Upper lobe of left lung (tissue), 6 donors: ENCODE results near the gene TECTB. TPM values are rescaled to one million over a fixed set of nuclear protein-coding genes. Genes with fewer than 3 reads are reported as not detected.

ENCODE experiments used
- ATAC-seq, 2 donors: fragments of 200-7000 bp; cut with Tn5 transposase; one replicate each; pipeline ENCODE4 v1.9.1; 2022; ENCODE audit warnings: mild to moderate bottlenecking in 2 of 2, moderate library complexity in 2 of 2; ENCODE audit not compliant: low FRiP score in 2 of 2
- DNase-seq, 2 donors: peaks; one replicate each; pipeline ENCODE4 v3.0.0-alpha.2; 2019 to 2020
- H3K27ac ChIP-seq, 4 donors: fragments of 200-600 bp; sonication (generic); one replicate each; pipeline ENCODE4 v1.5.1; 2016 to 2019
- H3K27me3 ChIP-seq, 4 donors: fragments of 200-600 bp; sonication (generic); one replicate each; pipeline ENCODE4 v1.5.1; 2017 to 2019
- H3K36me3 ChIP-seq, 4 donors: fragments of 200-600 bp; sonication (generic); one replicate each; pipeline ENCODE4 v1.5.1; 2016 to 2019
- H3K4me1 ChIP-seq, 4 donors: fragments of 200-600 bp; sonication (generic); one replicate each; pipeline ENCODE4 v1.5.1; 2018 to 2019
- H3K4me3 ChIP-seq, 4 donors: fragments of 200-600 bp; sonication (generic); one replicate each; pipeline ENCODE4 v1.5.1; 2017 to 2019; ENCODE audit warnings: mild to moderate bottlenecking in 2 of 4, moderate library complexity in 1 of 4
- H3K9me3 ChIP-seq, 4 donors: fragments of 200-600 bp; sonication (generic); one replicate each; pipeline ENCODE4 v1.5.1; 2018 to 2019
- EP300 ChIP-seq, 4 donors: sonication (generic); formaldehyde crosslinking; IDR thresholded peaks; one replicate each; pipeline ENCODE4 v1.5.1; 2017; ENCODE audit warnings: antibody characterized with exemption in 4 of 4, control low read depth in 2 of 4
- POLR2A ChIP-seq, 4 donors: fragments of 450-650 bp; IDR thresholded peaks; one replicate each; pipeline ENCODE4 v1.5.1; 2016 to 2017; ENCODE audit warnings: antibody characterized with exemption in 4 of 4, mild to moderate bottlenecking in 2 of 4
- POLR2AphosphoS5 ChIP-seq, 2 donors: sonication (generic); formaldehyde crosslinking; IDR thresholded peaks; one replicate each; pipeline ENCODE4 v1.5.1; 2017; ENCODE audit warnings: antibody characterized with exemption in 2 of 2
- WGBS, 2 donors: methylation state at CpG; one replicate each; pipeline ENCODE4 v1.1.5; 2017 to 2018; 5-methylcytosine and 5-hydroxymethylcytosine counted together
- total RNA-seq, 6 donors: library from RNA; depleted of rRNA in 4 of 6; stranded (reverse); fragments of >200 nt in 4 of 6; gene quantifications; one replicate each; pipeline versions ENCODE4 v1.1.0 to v1.2.1, GENCODE V29; 2016 to 2021
- TF ChIP-seq, protein P1 (sequence below), 6 experiments: fragments of 450-650 bp in 4 of 6; fragments of 200-600 bp in 2 of 6; sonication (generic) in 2 of 6; IDR thresholded peaks; one replicate each; pipeline ENCODE4 v1.5.1; 2016 to 2019; ENCODE audit warnings: antibody characterized with exemption in 6 of 6
- donor health status: DM: no; HTN: no; CAD: no; lungs with moderate emphysema.
- donor health status: DM: no; HTN: yes; CAD: no; lungs with severe emphysema.

TECTB gene
- total RNA-seq, 6 donors from 2014 or later, result not detected

DNA sequence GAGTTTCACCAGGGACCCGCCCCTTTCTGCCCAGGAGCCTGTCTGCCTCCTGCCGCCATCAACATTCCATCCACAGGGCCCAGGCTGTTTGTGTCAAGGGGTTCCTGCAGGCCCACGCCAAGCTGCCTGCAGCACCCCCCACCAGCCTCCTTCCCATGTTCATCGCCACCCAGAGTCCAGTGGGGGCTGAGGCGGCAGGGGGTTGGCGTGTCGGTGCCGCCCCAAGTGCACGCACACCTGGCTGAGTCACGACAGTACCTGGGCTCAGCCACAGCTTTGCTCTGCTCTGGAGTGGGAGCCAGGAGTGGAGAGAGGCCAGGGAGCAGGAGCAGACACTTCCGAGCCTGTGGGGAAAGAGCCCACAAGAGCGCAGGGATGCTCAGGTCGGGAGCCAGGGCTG, 42.8 kb upstream of the TECTB start:
- WGBS, 2 donors, result 81 to 98% methylated on average over 6 to 10 of the region's 13 CpGs
- TF ChIP-seq, protein P1, sequence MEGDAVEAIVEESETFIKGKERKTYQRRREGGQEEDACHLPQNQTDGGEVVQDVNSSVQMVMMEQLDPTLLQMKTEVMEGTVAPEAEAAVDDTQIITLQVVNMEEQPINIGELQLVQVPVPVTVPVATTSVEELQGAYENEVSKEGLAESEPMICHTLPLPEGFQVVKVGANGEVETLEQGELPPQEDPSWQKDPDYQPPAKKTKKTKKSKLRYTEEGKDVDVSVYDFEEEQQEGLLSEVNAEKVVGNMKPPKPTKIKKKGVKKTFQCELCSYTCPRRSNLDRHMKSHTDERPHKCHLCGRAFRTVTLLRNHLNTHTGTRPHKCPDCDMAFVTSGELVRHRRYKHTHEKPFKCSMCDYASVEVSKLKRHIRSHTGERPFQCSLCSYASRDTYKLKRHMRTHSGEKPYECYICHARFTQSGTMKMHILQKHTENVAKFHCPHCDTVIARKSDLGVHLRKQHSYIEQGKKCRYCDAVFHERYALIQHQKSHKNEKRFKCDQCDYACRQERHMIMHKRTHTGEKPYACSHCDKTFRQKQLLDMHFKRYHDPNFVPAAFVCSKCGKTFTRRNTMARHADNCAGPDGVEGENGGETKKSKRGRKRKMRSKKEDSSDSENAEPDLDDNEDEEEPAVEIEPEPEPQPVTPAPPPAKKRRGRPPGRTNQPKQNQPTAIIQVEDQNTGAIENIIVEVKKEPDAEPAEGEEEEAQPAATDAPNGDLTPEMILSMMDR (IDR thresholded peaks at IDR 0.05), result no peak
- TF ChIP-seq POLR2AphosphoS5 (IDR thresholded peaks at IDR 0.05) (no peak), POLR2A (IDR thresholded peaks at IDR 0.05) (no peak), EP300 (IDR thresholded peaks at IDR 0.05) (no peak)

DNA sequence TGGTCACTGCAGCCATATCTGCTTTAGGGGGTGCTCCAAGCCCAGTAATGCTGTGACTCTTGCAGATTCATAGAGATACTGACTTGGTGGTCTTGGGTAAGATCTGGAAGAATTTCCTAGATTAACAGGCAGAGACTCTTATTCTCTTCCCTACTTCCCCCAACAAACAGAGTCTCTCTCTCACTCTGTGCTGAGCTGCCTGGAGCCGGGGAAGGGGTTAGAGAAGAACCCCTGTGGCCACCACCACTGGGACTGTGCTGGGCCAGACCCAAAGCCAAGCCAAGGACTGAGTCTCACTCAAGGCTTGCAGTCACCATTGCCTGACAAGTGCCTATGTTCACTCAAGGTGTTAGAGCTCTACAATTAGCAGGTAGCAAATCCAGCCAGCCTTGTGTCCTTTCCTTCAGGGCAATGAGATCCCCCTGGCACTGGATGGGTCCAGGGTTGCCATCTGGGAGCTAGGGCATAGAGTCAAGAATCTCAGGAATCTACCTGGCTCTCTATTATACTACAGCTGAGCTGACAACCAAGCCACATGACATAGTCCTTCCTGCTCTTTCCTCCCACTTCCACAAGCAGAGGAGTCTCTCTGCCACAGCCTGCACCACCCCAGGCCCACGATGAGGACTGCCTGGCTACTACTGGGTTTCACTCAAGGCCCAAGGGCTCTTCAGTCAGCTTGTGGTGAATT, 41.4 kb upstream of the TECTB start:
- Histone ChIP-seq H3K36me3 (no peaks in the 10 kb centered on the region), H3K27ac (no peak overlapping the region), H3K27me3 (no peaks in the 10 kb centered on the region), H3K4me3 (no peak overlapping the region), H3K9me3 (peaks cover 3 to 18% (median 18%) of the 10 kb centered on the region in 4 donors), H3K4me1 (no peaks in the 10 kb centered on the region)
- 46 to 73% methylated on average over 2 of the region's 2 CpGs for WGBS, 2 donors
- DNase-seq, result no peak
- TF ChIP-seq POLR2A (IDR thresholded peaks at IDR 0.05) (no peak), EP300 (IDR thresholded peaks at IDR 0.05) (no peak), POLR2AphosphoS5 (IDR thresholded peaks at IDR 0.05) (no peak)
- TF ChIP-seq, protein P1 (IDR thresholded peaks at IDR 0.05), result no peak
- ATAC-seq, result peak in 1 of 2 donors; percentile 9

More for the DNA sequence above, 42.8 kb upstream of the TECTB start:
- H3K27ac ChIP-seq, result no peak overlapping the region
- no peaks in the 10 kb centered on the region for H3K36me3 ChIP-seq
- peaks cover 3 to 18% (median 18%) of the 10 kb centered on the region in 4 donors for H3K9me3 ChIP-seq
- DNase-seq (peak in 1 of 2 donors; percentile 63), ATAC-seq (no peak)
- H3K27me3 ChIP-seq, result no peaks in the 10 kb centered on the region
- H3K4me3 ChIP-seq, result no peak overlapping the region
- no peaks in the 10 kb centered on the region for H3K4me1 ChIP-seq

DNA sequence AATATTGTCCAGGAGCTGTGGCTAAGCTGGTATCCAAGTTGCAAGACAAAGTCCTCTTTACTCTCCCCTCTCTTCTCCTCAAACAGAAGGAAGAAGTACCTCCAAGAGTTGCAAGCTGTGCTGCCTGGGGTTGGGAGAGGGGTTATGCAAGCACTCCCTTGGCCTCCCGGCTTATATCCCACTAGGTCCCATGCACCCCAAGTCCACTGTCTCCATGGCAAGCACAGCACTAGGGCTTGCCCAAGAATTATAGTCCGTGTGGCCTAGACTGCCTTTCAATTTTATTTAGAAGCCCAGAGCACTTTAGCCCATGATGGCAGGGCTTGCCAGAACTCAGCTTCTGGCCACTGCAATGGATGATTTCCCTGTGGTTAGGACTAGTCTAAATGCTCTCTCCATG, 40.4 kb upstream of the TECTB start:
- ATAC-seq (no peak), DNase-seq (no peak)
- Histone ChIP-seq H3K9me3 (peaks cover 3 to 18% (median 18%) of the 10 kb centered on the region in 4 donors), H3K4me3 (no peak overlapping the region), H3K27ac (no peak overlapping the region), H3K4me1 (no peaks in the 10 kb centered on the region), H3K27me3 (no peaks in the 10 kb centered on the region), H3K36me3 (no peaks in the 10 kb centered on the region)
- TF ChIP-seq EP300 (IDR thresholded peaks at IDR 0.05) (no peak), POLR2A (IDR thresholded peaks at IDR 0.05) (no peak), POLR2AphosphoS5 (IDR thresholded peaks at IDR 0.05) (no peak)
- TF ChIP-seq, protein P1 (IDR thresholded peaks at IDR 0.05), result no peak
- 85 to 100% methylated on average over 1 to 2 of the region's 2 CpGs for WGBS, 2 donors

DNA sequence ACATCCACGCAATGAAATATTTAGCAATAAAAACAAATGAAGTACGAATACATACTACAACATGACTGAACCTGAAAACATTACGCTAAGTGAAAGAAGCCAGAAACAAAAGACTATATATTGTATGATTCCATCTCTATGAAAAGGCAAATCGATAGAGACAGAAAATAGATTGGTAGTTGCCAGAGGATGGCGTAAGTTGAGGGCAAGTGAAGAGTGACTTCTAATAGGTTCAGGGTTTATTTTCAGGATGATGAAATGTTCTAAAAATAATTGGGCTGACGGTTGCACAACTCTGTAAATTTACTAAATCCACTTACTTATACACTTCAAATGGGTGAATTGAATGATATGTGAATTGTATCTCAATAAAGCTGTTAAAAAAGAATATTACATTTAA, 39.5 kb upstream of the TECTB start:
- no peak for ATAC-seq
- 72 to 74% methylated on average over 6 of the region's 6 CpGs for WGBS, 2 donors

More for the DNA sequence above, 39.5 kb upstream of the TECTB start:
- H3K9me3 ChIP-seq, result peaks cover 3 to 18% (median 16%) of the 10 kb centered on the region in 4 donors
- H3K36me3 ChIP-seq, result no peaks in the 10 kb centered on the region
- H3K27me3 ChIP-seq, result no peaks in the 10 kb centered on the region
- H3K4me1 ChIP-seq, result no peaks in the 10 kb centered on the region
- H3K27ac ChIP-seq, result no peak overlapping the region
- no peak for DNase-seq
- TF ChIP-seq, protein P1 (IDR thresholded peaks at IDR 0.05), result no peak
- peak in 1 of 4 donors; percentile 12 for TF ChIP-seq EP300 (IDR thresholded peaks at IDR 0.05)
- H3K4me3 ChIP-seq, result no peak overlapping the region
